HG03039 (cell line): ENCODE data around the gene WDFY2.
A peak's percentile ranks its signal among the peaks of the same experiment; 100 is the strongest.

ENCODE experiments used
- ATAC-seq: cut with Tn5 transposase; IDR thresholded peaks from one replicate; pipeline ENCODE4 v1.9.1; 2021; ENCODE audit warnings: mild to moderate bottlenecking, moderate library complexity; ENCODE audit not compliant: unreplicated experiment

Gene WDFY2

DNA sequence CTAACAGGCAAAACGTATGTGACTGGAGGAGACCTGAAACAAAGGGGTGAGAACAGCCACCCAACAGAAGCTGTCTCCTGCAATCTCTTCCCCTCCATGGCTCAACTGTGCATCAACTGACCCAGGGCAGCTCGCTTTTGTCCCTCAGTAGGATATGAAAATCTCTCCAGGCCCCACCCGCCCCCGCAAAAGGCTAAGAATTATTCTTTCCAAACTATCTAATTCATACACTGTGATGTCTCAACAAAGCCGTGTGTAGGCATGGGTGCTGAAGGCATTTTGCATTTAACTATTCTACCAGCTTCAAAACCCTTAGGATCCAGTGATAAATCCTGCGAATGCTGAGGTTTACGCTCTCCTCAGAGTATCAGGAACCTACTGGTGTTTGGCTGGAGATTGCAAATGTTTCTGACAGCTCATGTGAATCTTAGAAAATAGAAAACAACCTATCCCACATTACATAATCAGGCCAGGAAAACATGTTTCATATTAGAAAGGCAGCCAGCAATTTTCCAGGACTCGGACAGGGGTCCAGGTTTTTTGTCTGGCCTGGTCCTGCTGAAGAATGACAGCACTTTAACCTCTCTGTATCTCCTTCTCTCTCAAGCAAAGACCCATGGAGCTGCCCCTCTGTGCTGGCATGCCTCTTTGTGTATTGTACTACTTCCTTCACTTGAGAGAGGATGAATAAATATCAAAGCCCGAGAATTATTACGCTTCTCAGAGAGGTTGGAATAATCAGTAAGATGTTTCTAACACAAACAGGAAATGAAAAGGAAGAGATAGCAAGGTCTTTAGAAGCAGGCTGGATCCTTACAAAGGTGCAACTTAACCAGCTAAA lies 202.4 kb downstream of the WDFY2 start:
- no peak for ATAC-seq

DNA sequence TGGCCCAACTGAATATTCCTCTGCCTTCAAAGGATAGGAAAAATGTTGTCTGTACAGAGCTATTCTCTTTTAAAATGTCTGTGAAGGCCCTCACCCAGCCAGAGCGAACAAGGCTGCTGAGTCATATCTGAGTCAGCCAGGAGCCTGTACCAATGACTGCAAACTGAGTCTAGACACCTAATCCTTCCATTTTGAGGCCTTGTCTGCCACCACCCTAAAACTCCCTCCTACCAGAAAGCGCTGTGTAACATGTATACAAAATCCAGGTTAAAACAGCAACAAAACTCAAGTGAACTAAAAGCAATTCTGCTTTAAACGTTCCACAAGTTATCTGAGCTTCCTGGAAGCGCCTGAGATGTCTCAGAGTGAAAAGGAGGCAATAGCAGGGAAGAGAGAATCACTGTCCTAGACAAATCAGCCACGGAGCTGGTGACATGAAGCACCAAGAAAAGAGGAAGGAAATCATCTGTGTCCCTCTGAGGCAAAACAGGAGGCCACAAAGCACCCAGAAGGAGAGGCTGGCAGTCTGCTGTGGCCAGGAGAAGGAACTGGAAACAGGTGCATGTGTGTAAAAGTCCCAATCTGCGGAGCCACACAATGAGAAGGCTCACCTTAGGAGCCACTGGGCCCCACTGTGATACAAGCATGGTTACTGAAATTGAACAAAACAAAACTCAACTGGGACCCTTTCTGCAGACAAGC lies 209.5 kb downstream of the WDFY2 start:
- peak; percentile 63 for ATAC-seq

DNA sequence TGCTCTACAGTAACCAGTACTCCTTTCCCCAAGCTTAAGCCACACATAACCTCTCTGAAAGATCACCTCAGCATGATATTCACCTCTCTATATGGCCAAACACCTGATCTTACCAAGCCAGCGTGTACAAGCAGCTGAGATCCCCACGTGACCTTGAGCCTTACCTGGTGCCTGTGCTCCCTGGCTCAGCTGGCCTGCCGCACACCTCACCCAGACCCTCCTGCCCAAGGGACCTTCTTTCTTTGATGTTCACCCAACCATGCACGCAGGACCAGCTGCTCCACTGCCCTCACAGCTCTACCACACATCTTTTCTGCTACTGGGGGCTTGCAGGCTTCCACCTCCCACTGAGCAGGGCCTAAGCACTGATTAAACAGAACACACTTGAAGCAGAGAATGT lies 210.7 kb downstream of the WDFY2 start:
- ATAC-seq, result no peak

DNA sequence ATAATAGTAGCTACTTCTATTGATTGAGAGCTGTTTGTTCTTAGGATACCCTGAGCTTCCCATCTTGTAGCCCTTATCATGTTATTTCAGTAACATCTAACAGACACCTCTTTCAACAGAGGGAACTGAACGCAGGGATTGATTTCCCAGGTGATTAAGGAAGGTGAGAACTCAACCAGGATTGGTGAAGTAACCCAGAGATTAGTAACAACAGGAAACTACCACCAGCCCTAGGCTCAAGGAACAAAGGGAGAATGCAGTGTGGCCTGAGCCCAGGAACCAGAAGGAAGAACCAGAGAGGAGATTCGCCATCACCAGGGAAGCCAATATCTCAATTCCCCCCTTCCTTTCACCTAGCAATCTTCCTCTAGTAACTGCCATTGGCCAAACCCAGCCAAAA lies 211.2 kb downstream of the WDFY2 start:
- no peak for ATAC-seq

DNA sequence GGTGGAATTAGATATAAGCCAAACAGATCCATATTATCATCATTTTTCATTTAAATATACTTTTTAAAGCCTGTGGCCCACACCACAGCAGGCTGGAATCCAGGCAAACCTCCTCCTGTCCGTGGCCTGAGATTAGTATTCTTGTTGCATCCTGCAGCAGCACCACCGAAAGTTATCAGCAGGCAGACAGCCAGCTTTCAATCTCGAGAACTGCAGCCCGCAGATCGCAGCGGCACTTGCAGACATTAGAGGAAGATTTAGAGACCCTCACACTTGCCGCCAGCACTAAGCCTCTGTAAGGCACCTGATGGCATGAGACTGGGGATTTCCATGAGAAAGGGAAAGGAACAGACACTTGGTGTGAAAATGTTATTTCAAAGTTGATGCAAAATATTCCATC lies 212.3 kb downstream of the WDFY2 start:
- no peak for ATAC-seq

DNA sequence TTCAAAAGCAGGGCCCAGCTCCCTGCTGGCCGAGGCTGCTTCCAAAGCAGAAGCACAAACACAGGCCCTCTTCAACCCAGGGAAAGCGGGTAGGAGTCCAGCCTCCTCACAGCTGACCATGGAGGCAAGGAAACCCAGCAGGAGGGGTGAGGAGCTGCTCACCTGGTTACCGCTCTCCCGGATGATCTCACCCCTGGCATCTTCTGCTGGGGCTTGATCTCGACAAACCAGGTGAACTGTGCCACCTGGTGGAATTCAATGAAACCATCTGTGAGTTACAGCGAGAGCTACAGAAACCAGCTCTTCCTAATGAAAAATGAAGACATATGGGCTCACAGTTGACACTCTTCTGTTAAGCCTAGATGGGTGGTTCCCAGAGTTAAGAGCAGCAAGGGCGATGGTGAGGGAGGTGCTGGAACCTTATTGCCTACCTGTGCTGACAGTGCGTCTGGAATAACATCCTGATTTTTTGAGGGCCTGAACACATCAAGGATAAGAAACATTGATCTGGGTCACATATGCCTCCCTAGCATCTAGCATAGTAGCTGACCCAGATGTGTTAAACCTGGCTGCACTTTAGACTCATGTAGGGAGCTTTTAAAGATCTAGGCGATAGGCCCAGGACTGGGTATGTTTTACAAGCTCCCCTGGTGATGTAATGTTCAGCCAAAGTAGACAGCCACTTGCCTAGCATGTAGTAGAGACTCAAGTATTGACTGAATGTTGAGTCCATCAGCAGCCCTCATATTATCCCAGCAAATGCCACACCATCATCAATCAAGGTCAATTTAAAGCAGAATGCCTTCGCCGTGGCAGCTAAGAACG lies 213.6 kb downstream of the WDFY2 start:
- ATAC-seq, result no peak

DNA sequence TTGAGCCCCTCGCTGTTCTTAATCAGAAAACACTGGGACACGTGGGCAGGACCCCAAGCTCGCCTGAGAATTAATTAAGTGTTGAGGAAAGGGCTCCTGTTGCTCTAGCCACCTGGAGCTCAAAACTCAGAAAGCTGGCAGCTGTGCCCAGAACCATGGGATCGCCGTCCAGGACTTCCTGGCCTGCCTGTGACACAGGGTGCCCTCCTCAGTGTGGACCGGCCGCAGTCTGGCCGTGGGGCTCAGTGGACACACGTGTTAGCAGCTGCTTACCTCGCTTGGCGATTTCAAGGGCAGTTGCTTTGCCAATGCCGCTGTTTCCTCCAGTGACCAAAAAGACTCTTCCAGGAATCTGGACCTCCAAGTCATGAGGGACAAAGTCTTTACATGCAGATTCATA lies 215.0 kb downstream of the WDFY2 start:
- no peak for ATAC-seq

DNA sequence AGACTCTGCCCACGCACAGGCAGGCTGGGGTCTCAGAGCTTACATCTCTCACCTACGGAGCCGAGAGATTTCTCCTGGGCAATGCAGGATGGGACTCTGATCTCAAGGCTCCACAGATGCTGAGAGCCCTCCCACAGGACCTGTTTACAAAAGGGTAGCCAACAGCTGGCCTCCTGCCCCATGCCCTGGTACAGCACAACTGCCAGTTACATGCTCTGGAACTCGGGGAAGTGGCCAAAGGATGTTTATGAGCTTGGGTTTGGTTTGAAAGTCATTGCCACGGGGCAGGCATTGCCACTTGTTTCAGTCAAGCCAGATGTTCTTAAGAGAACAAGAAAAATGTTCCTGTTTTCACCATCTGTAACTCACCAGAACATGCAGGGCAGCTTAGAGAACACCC lies 216.2 kb downstream of the WDFY2 start:
- ATAC-seq, result no peak

DNA sequence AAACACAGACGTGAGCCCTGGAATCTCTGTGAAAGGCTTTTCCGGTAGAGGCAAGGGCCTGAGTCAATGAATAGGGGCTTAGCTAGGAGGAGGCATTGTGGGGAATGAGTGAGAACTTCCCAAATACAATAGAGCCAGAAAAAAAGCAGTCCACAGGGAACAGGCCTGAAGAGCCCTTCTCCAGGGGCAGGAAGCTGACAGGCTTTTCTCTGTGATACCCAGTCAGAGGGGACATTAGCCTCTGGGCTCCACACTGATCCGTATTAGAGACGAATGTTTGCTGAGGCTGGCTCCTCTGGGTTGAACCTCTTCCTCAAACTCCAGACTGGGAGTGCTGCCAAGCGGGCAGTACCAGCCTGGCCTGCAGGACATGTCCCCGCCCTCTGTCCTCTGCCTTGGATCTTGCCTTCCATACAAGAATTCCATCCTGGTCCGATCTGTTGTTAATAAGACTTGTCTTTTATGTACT lies 217.4 kb downstream of the WDFY2 start:
- ATAC-seq, result no peak

DNA sequence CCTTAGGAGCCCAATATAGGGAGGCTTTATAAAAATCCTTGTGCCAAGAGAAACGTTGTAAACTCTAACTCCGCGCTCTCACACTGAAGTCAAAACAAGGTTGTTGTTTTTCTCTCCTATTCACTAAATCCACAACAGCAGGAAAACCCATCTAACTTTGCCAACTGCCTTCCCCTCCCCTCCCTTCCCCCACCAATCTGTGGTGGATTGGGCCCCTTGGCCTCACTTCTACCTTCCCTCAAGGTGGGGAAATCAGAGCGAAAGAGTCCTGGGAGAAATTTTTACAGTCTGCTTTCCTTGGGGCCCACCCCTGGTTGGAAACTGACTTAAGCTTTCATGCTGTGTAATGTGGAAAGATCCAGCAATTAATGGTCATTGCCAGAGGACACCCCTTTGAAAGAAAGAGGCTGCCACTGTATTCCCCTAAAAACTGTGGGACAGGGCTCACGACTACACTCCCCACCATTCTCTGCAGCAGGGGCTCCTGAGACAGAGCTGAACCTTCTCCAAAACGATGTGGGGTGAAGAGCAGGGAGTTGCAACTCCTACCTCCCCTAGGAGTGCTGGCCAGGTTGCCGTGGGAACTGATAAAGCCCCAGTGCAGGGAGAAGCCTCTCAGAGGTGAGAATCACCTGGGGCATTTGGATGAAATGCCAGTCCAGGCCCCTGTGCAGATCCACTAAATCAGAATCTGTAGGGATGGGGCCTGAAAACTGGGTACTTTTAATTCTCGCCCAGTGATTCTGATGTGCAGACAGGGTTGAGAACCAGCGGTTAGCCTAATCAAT lies 218.6 kb downstream of the WDFY2 start:
- ATAC-seq, result no peak

DNA sequence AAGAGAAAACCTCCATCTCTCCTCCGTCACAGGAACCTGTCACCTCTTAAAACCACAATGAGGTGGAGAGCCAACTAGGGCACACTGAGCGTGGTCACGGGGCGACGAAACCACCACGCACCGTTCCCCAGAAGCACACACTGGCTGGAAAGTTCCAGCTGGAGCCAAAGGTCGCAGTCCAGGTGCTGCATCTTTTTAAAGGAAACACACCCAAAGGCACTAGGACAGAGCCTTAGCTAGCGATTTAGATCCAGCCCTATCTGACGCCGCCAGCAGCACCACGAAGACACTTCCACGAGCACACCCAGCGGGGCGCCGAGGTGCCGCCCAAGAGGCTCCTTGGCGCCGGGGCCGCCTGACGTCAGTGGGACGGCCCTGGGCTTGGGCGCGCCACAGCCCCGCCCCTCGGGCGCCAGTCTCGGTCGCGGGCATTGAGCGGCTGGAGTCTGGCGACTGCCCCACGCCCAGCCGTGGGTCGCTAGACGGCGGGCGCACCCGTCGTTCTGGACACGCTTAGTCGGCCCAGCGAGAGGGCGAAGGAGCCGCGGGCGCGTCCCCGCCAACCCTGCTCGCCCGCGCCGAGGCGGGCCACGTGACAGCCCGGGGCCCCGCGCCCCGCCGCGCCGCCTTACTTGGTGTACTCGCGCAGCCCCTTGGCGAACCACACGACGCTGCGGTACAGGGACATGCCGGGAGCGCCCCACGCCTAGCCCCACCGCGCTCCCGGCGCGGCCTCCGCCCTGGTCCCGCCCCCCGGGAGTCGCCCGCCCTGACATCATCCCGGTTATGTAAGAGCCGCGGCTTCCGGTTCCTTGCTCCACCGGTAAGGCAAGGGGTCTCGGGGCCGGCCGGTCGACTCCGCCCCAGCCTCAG lies 219.4 kb downstream of the WDFY2 start, which contains the start of gene DHRS12:
Gene DHRS12, minus strand, starts transcription at position 742 of the 873 bp plus-strand sequence. CDS start 4,504 bp downstream, outside the sequence.
- ATAC-seq, result peak; percentile 87

DNA sequence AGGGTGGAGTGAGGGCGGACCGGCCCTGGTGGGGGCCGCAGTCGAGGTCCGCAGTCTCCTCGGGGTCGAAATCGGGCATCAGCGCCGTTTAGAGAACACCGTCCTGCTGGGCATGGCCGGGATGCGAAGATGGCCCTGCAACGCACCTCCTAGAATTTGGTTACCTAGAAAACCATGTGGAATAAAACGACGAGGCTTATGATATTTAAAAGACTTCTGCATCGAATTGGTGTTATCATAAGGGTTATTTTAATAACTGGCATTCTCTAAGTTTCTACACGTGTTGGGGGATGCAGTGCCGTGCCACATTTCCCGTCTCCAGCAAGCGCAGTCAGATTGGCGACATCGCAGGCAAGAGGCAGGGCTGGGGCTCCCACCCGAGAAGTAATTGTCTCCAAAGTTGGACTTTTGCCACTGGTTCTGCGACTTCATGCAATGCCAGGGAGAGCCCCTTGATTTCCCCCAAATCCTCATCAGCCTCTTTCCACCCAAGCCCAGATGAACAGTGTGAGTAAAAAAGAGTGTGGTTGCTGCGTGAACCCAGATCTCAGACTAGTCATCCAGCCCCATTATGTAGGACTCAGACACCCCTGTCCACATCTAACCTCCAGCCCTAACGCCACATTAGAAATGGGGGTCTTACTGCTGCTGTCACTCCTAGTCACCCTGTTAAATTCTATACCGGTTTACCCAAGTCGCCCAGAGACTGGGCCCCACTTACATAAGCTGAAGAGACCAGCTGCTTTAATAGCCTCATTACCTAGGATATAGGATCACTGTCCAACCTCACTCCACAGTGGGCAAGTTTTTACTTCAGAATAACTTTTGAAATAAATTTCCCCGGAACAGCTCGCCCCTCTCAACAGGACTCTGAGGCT lies 220.3 kb downstream of the WDFY2 start:
- ATAC-seq, result no peak

DNA sequence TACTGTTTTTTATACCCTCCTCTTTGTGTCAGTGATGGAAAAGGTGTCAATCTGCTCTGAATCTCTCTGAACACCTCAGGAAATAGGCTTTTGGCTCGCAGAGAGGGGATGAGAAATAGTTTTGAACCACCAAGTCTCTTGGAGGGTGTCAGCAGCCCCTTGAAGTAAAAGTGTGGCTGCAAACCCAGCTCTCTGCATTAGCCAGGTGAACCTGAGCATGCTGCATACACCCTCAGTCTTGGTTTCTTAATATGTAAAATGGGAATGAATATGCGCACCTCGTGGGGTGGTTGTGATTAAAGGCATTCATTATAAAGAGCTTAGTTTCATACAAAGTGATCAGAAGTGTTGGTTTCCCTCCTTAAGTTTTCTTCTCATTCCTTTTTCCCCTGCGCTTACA lies 221.1 kb downstream of the WDFY2 start:
- no peak for ATAC-seq

DNA sequence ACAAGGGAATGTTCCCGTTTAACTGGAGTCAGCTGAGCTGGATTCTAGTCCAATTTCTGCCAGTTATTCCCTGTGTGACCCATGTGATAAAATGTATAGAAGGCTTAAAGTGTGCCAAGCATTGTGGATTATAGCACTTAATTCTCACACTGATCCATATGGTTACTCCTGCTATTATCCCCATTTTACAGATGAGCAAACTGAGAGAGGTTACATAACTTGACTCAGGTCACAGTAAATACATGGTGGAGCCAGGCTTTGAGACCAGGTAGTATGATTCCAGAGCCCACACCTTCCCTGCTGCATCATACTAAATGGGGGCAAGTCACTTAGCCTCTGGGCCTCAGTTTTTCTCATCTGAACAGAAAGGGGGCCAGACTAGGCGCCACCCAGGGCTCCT lies 221.7 kb downstream of the WDFY2 start:
- no peak for ATAC-seq

DNA sequence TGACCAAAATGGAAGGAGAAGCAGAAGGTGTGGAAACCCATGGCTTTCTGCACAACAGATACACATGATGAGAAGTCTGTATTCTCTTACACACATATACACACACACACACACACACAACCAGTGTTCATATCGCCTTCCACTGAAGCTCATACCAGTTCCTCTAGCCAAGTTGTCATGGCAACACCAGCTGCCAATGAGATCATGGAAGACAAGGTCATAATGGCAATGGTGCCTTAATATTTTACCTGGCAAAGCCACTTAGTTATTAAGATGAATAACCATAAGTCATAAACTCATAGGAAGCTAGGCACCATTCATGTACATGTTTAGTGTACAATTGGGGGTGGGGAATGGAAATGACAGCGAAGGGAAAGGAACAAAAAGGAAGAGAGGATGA lies 222.3 kb downstream of the WDFY2 start:
- ATAC-seq, result no peak

DNA sequence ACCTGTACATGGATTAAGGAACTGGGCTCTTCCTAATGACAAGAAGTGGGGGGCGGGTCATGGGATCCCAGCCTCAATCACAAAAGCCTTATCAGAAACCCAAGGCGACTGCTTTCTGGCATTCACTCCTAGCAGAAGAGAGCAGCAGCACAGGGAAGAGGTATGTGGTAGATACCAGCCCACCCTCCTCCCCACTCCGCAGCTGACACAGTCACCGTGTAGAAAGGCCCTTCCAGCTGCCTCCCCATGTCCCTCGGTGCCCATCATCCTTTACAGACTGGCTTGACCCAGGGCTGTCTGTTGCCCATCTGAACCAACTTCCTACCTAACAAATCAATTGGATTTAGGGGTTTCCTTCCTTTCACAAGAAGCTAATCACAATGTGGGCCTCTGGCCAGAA lies 222.8 kb downstream of the WDFY2 start:
- ATAC-seq, result no peak

DNA sequence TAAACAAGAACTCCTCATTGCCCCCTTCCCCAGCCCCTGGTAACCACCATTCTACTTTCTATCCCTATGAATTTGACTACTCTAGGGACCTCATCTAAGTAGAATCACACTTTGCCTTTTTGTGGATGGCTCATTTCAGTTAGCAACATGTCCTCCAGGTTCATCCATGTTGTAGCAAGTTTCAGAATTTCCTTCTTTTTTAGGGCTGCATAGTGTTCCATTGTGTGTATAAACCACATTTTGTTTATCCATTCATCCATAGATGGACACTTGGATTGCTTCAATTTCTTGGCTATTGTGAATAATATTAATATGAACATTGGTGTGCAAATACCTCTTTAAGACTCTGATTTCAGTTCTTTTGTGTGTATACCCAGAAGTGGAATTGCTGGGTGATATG lies 224.5 kb downstream of the WDFY2 start:
- no peak for ATAC-seq

DNA sequence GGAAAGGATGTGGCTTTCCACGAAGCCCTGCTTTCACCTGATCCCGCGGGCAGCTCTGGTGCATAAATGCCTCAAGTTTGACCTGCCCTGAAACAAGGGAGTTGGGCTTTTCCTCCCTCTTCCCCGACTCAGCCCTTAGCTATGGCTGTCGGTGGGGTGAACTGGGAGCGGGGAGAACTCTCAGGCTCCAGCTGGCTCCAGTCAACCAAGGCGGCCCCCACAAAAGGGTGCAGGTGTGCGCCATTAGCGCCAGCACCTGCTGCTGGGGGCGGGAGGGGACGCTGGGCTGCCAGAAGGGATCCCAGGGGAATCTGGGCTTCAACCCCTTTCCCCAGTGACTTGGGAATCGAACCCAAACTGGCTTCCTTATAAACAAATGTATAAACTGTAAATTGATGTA lies 226.8 kb downstream of the WDFY2 start:
- ATAC-seq, result no peak
